LNCaP clone FGC (cell line): Measurements from ENCODE around the gene KRT14.
"Not testable (repeated sequence)": the region's sequence is repeated elsewhere in the genome, so short reads cannot be mapped to it uniquely, and the experiment has no call there.

Experiments
- DNase-seq: peaks from one replicate; pipeline ENCODE4 v3.0.0-alpha.2; 2011; ENCODE audit warnings: low read depth
- H3K4me3 ChIP-seq: 2 replicates; pipeline ENCODE4 v1.5.1; 2011; ENCODE audit warnings: mild to moderate bottlenecking, low read depth, low read length, control low read depth
- TF ChIP-seq, protein P1 (sequence below): IDR thresholded peaks from 2 replicates; pipeline ENCODE4 v1.5.1; 2012; ENCODE audit warnings: mild to moderate bottlenecking; ENCODE audit not compliant: control insufficient read depth, insufficient read depth; ENCODE audit errors: extremely low read depth

Gene KRT14

DNA sequence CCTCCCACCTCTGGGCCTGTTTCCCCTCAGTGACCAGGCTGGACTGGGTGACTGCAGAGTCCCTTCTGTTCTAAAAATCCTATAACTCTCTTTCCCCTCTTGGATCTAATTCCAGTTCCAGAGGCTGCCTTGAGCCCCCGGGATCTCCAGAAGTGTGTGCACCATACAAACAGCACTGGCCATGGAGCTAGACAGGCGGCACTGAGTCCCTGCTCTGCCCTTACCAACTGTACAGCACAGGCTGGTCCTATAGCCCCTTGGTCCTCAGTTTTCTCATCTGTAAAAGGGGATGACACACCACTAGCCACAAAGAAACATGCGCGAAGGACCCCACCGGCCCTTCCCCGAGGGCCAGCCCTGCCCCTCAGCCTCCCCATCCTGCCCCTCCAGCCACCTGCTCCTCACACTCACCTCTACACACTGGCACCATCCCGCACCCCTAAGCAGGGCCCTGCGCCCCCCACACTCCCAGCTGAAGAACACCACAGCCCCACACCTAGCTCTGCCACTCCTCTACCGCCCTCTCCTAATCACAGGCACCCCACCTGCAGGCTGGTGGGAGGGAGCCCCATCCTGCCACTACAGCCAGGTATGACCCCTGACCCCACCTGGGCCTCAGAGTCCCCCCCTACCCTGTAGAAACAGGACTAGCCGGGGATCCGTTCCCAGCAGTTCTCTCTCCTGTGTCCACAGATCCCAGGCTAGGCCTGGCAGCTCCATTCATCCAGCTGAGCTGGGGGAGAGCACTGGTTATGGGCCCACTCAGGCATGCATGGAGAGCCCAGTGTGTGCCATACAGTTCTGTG lies 26.8 kb upstream of the KRT14 start:
- no peak for DNase-seq
- H3K4me3 ChIP-seq, result no peak overlapping the region
- TF ChIP-seq, protein P1, sequence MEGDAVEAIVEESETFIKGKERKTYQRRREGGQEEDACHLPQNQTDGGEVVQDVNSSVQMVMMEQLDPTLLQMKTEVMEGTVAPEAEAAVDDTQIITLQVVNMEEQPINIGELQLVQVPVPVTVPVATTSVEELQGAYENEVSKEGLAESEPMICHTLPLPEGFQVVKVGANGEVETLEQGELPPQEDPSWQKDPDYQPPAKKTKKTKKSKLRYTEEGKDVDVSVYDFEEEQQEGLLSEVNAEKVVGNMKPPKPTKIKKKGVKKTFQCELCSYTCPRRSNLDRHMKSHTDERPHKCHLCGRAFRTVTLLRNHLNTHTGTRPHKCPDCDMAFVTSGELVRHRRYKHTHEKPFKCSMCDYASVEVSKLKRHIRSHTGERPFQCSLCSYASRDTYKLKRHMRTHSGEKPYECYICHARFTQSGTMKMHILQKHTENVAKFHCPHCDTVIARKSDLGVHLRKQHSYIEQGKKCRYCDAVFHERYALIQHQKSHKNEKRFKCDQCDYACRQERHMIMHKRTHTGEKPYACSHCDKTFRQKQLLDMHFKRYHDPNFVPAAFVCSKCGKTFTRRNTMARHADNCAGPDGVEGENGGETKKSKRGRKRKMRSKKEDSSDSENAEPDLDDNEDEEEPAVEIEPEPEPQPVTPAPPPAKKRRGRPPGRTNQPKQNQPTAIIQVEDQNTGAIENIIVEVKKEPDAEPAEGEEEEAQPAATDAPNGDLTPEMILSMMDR, result no peak

DNA sequence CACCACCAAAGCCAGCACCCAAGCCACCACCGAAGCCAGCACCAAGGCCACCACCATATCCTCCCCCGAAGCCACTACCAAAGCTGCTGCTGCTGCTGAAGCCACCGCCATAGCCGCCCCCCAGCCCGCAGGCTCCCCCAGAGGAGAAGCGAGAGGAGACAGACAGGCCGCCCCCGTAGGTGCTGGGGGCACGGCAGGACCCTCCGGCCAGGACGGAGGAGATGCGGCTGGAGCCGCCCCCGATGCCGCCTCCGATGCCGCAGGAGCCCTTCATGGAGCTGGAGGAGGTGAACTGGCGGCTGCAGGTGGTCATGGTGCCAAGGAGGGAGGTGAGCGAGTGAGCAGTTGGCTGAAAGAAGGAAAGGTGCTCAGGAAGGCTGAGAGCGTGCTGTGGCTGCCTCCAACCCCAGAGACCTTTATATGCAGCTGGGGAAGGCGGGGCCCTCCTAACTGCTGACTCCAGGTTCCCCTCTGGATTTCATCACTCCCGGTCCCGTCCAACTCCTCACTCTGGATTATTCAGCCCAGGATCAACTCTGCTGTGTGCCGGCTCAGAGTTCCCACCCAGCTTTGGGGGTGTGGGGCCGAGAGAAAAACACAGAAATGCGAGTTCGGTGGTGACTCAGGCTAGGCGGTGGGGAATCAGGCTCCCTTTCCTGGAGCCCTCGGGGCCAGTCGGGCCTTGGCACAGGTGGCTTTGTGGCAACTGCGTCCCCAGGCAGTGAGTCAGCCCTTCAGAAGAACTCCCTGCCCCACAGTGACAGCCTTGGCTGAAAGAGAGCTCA lies 25.9 kb upstream of the KRT14 start, which contains the start of gene KRT16:
TSS of gene KRT16 (minus strand) at position 392 of the 785 bp plus-strand sequence. CDS start at position 313, 79 bp downstream.
- not testable (repeated sequence) for DNase-seq, H3K4me3 ChIP-seq

DNA sequence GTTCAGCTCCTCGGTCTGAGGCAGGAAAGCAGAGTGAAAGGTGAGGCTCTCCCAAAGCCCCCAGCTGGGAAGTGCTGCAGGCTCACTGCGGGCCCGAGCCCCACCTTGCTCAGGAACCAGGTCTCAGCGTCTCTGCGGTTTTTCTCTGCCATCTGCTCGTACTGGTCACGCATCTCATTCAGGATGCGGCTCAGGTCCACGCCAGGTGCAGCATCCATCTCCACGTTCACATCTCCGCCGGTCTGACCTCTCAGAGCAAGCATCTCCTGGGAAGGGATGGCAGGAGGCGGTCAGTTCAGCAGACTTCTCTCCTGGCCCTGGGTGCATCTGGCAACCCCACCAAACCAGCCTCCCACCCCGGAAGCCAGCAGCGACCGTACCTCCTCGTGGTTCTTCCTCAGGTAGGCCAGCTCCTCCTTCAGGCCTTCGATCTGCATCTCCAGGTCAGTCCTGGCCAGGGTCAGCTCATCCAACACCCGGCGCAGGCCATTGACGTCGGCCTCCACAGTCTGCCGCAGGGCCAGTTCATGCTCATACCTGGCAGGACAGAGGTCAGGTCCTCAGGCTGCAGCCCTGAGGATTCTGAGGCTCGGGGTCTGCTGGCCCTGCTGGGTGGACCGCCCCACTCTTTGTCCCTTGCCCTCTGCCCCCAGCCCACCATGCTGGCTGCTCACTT lies 24.4 kb upstream of the KRT14 start:
- no peak for DNase-seq
- H3K4me3 ChIP-seq, result no peak overlapping the region
- TF ChIP-seq, protein P1, result no peak

DNA sequence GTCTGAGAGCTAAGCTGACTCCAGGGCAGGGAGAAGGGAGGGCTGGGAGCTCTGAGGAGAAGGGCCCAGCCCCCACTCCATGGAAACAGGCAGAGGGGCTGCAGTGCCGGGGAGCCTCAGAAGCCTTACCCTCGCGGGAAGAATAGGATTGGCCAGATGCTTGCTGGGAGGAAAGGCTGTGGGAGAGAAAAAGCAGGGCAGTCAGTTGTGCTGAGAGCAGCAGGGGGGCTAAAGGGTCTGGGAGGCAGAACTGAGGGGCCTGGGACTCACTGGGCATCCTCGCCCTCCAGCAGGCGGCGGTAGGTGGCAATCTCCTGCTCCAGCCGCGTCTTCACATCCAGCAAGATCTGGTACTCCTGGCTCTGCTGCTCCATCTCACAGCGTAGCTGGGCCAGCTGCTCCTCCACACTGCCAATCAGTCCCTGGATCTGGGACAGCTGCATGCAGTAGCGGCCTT lies 23.4 kb upstream of the KRT14 start:
- DNase-seq, H3K4me3 ChIP-seq: not testable (repeated sequence)

DNA sequence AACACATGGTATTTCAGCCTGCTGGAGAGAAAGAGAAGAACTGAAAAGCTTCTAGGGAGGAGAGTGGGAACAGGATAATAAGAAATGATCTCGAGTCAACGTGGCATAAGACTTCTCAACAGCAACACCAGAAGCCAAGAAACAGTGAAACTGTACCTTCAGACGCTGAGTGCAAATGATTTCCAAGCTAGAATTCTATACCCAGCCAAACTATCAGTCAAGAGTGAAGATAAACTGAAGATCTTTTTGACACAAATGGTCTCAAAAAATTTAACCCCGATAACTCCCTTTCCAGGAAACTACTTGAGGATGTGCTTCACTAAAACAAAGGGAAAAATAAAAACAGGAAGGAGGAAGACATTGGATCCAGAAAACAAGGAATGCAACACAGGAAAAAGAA lies 20.2 kb upstream of the KRT14 start:
- DNase-seq, H3K4me3 ChIP-seq: not testable (repeated sequence)

DNA sequence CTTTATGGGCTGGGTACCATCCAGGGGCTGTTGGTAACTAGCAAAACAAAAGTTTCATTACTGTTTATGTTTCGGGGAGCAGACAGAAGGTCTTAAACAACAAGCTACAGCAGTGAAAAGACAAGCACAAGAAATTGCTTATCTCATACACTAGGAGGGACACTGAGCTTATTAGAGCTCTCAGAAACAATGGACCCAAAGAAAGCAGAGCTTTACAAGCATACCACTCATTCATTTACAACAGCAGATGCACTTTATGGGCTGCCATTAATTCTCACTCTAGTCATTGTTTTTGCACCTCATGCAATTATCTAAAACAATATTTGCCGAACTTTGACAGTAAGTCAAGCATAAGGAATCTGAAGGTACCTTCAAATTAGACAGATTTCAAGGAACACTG lies 15.8 kb upstream of the KRT14 start:
- H3K4me3 ChIP-seq, result no peak overlapping the region
- TF ChIP-seq, protein P1, result no peak
- no peak for DNase-seq

DNA sequence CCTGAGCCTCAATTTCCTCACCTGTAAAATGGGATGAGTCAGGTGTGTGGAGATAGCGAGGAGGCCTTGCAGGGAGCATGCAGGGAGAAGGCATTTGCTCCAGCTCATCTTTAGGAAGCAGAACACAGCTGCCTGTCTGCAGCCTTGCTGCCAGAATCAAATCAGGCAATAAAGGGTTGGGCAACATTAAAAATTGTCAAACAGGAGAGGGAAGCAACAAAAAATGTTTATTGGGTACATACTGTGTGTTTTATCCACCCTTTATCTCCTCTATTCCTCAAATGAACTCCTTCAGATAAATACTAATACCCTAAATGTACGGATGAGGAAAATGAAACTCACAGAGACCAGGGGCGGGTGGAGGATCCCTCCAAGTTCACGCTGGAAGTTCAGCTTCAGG lies 13.6 kb upstream of the KRT14 start:
- peak; percentile 77 for DNase-seq
- H3K4me3 ChIP-seq, result peak overlapping the region; percentile 28
- TF ChIP-seq, protein P1, result no peak

DNA sequence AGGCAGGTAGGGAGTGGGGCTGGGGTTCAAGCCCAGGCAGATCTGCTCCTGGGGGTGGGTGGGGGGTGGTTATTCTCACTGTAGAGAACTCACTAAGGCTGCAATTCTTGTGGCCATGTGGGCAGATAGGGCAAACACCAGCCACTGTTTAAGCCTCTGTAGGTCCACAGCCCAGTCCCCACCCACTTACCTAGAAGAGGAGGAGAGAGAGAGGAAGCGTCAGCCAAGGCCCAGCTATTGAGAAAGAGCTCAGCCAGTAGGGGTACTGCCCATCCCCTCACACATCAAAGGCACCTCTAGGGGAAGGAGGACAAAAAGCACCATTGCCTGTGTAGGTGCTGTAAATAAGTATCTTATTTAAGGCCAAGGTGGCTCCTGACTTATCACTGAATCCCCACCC lies 13.0 kb upstream of the KRT14 start:
- no peak for DNase-seq
- TF ChIP-seq, protein P1, result no peak
- H3K4me3 ChIP-seq, result peak overlapping the region; percentile 28
